HG03432 (cell line): ENCODE data around the gene AMZ1.

ENCODE experiments used
- ATAC-seq: cut with Tn5 transposase; IDR thresholded peaks from one replicate; pipeline ENCODE4 v1.9.1; 2021; ENCODE audit warnings: mild to moderate bottlenecking, moderate library complexity; ENCODE audit not compliant: unreplicated experiment

Gene AMZ1

DNA sequence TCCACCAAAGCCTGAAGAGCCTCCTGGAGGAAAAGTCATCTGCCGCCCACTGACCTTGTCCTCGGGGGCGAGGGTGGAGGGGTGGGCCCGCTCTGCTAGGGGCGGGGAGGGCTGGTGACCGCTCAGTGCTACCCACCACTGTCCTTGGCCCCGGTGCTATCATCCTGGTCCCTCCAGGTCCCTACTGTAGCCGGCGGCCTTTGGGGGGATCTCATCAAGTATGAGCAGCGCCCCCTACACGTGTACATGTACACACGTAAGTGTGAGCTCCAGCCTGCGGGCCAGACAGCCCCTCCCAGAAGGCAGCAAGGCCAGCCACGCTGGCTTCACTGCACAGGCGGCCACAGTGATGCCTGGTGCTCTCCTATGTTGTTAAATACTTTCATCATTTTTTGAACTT is 36.7 kb upstream of the AMZ1 start:
- ATAC-seq = no peak

DNA sequence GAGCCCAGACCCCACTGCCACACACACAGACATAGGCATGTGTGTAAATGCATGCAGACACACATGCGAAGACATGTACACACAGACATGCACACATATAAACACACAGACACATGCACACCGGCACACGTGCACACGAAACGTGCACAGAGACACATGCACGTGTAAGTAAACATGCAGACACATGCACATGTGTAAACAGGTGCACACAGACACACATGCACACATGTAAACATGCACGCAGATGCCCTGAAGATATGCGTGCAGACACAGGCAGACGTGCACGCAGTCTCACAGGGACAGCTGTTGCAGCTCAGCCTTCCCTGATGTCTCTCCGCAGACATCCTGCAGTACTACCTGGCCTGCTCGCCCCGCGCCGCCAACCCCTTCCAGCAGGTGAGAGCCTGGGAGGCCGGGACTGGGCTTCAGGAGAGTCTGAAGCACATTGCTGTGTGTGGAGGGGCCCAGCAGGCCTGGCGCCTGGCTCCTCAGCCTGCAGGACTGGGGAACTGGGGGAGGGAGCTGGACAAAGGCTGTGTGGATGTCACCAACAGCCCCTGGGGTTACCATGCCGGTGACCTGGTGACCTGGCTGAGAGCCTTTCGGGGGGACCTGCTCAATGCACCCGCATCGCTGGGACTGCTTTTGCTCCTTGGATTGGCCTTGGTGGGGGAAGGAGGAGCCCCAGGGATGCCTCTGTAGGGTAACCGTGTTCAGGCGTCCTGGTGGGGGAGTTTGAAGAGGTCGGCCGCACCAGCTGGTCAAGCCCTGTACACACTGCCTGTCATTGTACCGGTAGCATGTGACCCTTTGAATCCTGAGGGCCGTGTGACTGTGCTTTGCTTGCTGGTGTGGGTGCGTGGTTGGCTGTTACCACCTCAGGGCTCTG is 35.9 kb upstream of the AMZ1 start:
- no peak for ATAC-seq

DNA sequence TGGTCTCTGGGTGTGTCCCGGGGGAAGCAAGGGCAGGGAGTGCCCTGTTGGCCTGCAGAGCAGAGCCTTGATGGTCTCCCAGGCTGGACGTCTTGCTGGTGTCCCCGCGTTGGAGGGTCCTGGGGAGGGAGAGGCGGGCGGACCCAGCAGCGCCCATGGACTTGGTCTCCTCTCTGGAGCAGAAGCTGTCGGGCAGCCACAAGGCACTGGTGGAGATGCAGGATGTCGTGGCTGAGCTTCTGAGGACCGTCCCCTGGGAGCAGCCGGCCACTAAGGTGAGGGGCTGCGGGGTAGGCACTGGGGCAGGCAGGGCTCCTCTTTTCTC is 35.3 kb upstream of the AMZ1 start:
- no peak for ATAC-seq

DNA sequence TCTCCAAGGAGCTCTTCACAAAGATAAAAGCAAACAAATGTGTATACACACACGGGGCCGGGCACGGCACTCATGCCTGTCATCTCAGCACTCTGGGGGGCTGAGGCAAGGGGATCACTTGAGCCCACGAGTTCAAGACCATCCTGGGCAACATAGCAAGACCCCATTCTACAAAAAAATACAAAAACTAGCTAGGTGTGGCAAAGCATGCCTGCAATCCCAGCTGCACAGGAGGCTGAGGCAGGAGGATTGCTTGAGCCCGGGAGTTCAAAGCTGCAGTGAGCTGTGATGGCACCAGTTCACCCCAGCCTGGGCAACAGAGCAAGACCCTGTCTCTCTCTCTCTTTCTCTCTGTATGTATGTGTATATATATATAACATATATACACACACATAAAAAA is 33.9 kb upstream of the AMZ1 start:
- ATAC-seq = no peak

DNA sequence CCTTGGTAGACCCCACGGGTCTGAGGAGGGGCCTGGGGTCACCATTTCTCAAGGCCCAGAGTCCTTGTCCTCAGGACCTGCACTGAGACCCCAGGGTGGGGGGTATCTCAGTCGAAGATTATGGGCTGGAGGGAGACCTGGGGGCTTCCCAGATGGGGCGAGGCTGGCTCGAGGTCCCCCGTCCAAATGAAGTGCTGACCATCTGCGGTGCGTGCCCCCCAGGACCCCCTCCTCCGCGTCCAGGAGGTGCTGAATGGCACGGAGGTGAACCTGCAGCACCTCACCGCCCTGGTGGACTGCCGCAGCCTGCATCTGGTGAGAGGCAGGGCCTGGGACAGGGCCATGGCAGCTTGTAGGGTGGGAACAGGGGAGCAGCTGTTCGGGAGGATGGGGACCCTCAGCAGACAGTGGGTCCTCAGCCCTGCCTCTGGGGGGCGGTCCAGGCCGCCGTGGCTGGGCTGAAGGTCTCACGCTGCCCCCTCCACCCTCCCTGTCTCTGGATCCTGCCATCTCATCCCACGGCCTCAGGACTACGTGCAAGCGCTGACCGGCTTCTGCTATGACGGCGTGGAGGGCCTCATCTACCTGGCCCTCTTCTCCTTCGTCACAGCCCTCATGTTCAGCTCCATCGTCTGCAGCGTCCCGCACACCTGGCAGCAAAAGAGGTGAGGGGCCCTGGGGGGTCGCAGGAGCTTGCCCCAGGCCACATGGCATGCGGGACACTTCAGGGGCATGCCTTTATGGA is 32.0 kb upstream of the AMZ1 start:
- no peak for ATAC-seq

DNA sequence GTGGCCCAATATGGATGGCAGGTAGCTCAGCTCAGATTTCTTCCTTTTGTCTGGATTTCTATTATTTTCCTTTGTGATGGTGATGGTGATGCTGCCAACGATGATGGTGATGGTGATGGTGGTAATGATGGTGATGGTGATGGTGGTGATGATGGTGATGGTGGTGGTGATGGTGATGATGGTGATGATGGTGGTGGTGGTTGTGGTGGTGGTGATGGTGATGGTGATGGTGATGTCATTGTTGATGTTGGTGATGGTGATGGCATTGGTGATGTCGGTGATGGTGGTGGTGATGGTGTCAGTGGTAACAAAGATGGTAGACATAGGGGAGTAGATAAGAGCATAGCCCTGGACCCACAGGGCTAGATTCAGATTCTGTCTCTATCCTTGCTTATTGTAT is 30.8 kb upstream of the AMZ1 start:
- ATAC-seq = no peak

DNA sequence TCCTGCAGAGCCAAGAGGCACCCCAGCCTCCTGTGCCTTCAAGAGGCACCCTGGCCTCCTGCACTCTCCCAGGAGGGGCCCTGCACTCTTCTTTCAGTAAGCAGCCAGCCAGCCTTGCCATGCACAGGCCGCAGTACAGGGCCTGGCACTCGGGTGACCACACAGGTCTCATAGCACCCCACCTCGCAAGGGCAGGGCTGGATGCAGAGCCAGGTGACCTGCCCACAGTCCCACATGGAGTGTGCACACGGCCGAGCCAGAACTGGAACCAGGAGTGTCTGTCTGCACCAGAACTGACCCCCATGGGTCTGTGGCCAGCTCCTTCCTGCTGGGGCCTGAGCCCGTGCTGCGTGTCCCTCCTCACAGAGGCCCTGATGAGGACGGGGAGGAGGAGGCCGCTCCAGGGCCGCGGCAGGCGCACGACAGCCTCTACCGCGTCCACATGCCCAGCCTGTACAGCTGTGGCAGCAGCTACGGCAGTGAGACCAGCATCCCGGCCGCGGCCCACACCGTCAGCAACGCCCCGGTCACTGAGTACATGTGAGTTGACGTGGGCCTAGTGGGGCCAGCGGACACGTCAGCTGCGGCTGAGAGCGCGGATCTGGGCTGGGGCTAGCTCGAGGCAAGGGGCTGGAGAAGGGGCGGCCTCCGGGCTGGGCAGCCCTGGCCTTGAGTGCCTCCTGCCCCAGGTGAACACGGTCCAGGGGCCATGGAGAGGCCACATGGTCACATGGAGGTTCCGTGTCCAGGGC is 29.9 kb upstream of the AMZ1 start:
- no peak for ATAC-seq

DNA sequence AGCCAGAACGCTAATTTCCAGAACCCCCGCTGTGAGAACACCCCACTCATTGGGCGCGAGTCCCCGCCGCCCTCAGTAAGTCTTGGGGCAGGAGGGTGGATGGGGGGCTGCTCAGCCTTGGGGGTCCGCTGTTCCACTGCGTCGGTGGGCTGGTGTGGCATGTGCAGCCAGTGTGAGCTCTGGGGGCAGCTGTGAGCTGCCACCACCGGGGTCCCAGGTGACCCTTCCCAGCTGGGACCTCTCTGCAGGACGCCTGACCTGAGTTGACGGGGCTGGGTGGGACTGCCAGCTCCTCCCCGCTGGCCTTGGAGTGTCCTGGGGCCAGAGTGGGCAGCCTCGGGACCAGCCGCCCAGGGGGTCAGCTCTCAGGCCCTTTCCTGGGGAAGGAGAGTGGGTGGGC is 29.1 kb upstream of the AMZ1 start:
- ATAC-seq = no peak

DNA sequence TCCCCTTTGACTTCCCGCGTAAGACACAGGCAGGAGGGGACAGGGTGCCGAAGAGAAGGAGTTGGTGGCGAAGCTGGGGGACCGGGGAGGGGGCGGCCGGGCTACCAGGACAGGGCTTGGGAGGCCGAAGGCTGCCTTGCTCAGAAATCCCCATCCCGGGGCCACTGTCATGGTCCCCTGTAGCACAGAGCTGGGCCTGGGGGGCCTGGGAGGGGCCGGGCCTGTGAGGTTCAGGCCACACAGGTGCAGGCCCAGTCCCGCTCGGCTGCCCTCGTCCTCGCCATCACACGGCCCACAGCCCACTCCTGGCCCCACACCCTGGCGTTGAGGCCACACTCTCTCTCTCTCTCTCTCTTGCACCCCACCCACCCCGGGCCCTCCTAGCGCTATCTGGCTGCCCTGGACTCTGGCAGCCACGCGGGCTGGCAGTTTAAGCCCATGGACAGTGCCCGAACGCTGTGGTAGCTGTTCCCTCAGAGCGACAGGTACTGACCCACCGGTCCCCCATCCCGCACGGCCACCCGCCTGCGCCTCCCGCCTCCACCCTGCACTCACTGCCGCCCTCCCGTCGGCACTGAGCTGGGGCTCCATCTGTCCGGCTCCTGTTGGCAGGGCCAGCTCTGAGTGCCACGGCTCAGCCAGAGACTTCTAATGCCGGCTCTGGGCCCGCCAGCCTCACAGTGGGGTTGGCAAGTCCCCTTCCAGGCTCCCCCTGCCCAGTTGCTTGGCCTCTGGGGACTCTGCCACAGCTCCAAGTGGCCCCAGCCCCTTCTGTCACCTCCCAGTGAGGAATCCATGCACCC is 28.2 kb upstream of the AMZ1 start:
- ATAC-seq = no peak

DNA sequence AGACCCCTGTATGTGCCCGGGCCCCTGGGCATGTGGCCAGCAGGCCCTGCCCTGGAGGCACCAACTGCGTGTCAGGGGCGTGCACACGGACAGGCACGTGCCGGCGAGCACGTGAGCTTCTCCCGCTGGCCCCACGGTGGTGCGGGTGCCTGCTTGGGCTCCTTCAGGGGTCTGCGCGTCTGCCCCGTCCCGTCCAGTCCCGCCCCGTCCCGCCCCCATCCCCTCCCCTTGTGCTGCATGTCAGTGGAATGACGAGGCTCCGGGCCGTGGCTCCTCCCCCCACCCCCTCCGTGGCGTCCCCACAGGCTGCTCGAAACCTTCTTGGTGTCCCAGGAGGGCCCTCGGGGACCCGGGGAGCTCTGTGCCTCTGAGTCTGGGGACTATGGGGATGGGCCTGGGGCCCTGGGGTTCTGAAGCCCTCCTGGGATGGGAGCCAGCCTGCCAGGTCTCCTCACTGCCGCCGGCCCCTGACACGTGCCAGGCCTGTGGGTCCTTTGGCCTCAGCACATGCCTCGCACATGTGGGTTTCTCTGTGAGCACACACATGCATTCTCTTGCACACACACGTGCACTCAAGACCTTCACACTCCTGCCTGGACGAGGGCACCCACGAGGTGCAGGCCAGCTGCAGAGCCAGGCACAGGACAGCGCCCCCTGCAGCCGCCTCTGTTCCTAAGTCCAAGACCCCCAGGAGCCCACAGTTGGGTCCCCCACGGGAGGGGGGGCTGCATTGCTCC is 27.5 kb upstream of the AMZ1 start:
- ATAC-seq = no peak

DNA sequence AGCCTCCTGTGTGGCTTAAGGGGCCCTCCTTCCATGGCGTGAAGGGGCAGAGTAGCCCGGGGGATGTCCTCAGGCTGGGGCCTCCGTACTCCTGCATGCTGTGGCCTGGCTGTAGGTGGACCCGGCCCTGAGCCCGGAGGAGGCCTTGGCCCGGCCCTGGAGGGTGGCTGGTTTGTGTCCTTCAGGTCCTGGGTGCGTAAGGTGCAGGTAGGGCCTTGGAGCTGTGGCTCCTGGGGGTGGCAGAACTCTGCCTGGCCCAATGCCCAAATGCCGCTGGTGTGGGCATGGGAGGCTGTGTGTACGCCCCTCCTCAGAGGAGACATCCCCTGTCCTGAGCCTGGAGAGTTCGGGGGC is 26.9 kb upstream of the AMZ1 start:
- no peak for ATAC-seq

DNA sequence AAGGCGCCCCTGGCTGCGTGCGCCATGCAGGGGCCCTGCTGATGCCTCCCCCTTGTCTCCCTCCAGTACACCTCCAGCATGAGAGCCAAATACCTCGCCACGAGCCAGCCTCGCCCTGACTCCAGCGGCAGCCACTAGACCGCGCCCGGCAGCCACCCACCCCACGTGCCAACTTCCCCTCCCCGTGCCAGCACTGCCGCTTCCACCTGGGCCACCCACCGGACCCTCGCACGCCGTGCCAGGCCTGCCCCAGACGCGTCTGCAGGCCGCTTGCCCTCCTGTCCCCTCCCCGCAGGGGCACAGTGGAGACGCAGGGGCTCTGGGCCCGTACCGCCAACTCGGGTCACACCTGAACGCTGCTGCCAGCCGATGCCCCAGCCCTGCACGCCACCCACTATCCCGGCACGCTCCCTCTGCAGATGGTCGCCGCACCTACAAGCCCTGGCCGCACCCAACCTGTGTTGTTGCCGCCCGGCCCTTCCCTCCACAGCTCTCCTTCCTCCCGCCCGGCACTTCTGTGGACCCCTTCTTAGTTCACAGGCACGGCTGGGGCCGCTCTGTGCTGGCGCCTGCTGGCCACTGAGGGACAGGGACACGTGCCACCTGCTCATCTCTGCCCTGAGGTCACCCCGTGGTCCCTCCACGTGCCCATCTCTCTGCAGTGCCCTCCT is 26.3 kb upstream of the AMZ1 start:
- no peak for ATAC-seq

DNA sequence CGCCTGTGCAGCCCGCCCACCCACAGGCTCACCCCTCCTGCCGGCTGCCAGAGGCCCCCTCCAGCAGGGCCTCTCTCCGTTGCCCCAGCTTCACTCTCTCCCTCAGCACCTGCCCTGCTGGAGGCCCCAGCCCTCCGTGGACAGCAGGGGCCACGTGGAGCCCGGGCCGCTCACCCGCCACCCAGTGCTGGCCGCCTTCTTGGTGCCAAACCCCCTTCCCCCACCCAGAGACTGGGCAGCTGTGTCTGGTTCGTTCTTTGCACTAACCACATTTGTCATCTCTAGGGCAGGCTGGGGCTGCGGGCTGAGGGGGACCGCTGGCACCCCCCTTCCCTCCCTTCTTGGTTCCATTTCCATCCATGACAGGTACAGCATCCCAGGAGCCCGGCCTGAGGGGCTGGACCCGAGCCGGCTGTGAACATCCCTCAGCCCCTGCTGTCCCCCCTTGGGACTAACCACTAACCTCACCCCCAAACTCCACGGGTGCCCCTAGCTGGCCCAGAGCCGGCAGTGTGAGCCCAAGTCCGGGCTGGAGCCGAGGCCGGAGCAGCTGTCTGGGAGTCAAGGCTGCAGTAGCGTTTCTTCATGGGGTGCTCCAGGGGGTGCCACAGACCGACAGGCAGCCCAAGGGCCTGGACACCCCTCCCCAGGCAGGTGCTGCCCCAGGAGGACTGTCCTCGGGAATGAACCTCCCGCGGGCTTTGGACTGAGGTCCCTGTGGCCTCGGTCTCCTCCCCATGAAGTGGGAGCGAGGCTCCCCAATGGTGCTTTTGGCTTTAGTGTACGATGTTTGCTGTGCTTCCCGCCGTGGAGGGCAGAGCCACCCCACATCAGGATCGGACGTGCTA is 25.5 kb upstream of the AMZ1 start:
- ATAC-seq = no peak

DNA sequence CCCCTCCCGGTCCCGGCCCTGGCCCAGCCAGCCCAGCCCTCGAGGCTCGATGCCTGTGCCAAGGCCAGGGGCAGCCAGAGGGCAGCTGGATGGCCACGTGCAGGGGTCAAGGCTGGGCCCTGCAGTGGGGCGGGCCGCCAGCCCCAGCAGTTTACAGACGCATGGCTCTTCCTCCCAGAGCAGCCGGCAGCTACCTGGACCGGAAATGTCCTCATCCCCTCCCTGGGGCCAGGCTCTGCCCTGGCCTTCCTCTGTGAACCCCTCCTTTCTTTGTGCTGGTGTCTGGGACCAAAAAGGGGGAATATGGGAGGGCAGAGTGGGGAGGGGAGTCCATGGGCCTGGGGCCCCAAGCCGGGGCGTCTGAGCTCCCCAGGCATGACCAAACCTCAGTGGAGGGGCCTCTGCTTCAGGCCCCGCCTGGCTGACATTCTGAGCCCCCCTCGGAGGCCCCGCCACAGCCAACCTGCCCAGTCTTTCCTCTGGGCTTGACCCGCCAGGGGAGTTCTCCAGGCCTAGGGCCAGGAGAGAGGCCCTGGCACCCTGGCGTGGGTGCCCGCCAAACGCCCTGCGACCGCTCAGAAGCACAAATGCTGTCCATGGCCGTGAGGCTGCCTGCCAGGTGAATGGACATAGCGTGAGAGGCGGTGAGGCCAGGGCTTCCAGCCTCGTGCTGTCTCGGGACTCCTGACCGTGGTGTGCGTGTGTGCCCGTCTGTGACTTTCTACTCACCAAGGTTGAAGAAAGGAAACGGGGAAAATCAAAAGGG is 24.7 kb upstream of the AMZ1 start:
- ATAC-seq = no peak

DNA sequence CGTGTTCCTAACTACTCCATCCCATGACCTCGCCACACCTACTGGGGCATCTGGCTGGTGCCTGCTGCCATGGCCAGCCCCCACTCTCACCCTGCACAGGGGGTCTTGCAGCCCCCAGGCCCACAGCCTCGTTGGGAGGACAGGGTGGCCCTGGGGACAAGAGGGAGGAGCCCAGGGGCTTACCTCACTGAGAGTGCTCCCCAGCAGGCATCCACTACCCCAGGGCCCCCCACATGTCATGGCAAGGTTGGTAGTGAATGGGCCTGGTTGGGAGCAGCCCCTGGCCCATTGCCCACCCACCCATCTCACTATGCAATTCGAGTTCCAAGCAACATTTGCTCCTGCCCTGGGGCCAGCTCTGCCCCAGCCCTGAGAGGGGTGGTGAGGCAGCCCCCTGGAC is 24.0 kb upstream of the AMZ1 start:
- ATAC-seq = no peak

DNA sequence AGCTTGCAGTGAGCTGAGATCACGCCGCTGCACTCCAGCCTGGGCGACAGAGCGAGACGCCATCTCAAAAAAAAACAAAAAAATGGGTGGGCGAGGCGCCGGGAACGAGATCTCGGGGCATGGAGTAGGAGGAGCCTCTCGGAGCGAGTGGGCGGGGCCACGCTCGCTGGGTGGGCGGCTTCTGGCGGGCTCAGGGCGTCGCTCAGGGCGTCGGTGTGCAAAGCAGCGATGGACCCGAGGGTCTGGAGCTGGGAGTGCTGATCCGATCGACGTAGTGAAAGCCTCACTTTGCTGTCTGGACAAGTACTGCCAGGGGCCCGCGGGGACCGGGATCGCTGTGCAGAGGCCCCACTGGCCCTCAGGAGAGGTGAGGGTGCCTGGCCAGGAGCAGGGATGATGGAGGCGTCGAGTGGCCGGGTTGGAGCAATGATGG is 22.6 kb upstream of the AMZ1 start:
- no peak for ATAC-seq

DNA sequence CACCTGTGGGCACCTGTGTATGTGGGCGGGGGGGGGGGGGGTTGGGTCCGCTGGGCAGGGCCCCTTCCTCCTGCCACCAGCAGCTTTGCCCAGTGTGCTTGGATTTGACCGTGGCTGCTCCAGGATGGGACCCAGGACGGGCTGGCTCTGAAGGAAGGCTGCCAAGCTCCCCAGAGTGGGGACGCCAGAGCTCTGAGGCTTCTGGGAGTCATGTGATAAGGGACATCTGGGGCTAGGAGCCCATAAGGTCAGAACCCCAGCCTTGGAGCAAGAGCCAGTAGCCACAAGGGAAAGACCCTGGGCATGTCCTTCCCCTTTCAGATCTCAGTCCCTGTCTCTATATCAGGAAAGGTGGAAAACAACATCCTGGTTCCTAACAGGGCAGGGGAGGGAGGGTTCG is 21.8 kb upstream of the AMZ1 start:
- ATAC-seq = no peak

DNA sequence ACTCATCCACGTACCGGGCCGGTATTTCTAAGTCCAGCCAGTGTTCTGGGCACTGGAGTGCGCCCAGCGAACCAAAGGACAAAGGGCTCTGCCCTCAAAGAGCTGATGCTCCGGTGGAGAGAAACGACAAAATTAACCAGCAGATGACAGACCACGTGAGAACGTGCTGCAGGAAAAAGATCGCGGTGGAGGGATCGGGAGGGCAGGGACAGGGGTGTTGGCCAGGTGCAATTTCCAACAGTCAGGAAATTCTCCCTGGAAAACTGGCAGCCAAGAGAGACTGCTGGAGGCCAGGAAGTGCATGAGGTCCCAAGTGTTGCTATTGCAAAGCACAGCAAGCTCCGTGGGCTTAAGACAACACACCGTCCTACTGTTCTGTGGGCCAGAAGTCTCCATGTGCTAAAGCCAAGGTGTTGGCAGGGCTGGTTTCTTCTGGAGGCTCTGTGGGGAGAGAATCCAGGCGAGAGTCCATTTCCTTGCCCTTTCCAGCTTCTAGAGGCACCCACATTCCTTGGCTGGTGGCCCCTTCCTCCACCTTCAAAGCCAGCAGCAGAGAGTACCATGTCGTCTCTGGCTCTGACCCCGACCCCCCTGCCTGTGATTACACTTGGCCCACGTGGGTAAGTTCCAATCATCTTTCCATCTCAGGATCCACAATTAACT is 21.3 kb upstream of the AMZ1 start:
- ATAC-seq = no peak
